CD4-positive, alpha-beta T cell treated with Interleukin-4 for 4 hours (primary cell): ENCODE measurements around the gene CEP78.
"Not testable (repeated sequence)": the region's sequence is repeated elsewhere in the genome, so short reads cannot be mapped to it uniquely, and the experiment has no call there.

Source experiments
- DNase-seq: peaks from one replicate; pipeline ENCODE4 v3.0.0-alpha.2; 2020

CEP78 gene

GRCh38 chr9:78235256-78235761, 566 bp upstream of the CEP78 start:
- no peak for DNase-seq

DNA sequence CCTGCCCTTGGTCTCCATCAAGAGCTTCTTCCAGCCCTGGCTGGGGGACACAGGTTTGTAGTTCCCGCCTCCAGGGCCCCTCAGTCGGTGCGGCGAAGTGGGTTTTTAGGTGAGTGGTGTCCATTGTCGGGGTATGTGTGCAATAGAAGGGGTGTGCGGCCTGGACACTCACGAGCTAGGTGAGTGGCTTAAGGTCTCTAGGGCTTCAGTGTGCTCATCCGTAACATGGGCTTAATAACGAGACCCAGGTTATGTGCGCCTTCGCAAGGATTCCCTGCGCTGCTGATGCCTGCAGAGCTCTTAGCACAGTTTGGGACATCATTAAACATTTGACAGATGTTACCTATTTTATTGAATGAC, 656 bp downstream of the CEP78 start:
- DNase-seq, result no peak

DNA sequence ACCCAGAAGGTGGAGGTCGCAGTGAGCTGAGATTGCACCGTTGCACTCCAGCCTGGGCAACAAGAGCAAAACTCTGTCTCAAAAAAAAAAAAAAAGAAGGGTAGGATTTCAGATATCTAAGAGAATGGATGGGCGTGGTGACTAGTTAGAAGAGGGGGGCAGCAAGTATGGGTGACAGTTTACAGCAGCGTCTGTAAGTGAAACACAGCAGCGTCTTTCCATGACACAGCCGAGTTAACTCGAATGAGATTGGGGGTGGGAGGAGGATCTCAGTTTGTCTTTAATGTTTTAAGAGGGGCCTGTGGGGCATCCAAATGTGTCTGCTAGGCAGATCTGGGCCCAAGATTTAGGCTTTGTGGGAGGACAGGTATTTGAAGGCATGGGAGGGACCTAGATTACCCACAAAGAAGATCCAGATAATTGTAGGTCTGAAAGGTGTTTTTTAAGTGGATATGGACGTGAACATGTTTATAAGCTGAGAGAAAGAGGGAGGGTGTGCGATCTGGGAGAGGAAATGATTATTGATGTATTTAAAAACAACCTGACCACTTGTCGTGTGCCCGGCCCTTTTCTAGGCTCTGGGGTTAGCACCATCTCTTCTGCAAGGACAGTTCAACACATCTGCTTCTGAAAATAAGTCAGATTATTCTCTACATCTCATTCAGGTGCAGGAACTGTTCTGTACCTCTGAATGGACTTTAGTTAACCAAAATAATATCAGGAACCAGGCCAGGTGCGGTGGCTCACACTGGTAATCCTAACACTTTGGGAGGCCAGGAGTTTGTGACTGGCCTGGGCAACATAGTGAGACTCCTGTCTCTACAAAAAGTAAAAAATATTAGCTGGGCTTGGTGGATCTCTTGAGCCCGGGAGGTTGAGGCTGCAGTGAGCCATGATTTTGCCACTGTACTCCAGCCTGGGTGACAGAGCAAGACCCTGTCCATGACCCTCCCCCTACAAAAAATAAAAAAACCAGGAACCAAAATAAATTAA, 2.5 kb downstream of the CEP78 start:
- peak; percentile 30 for DNase-seq

GRCh38 chr9:78239506-78239905, 3.6 kb downstream of the CEP78 start:
- no peak for DNase-seq

DNA sequence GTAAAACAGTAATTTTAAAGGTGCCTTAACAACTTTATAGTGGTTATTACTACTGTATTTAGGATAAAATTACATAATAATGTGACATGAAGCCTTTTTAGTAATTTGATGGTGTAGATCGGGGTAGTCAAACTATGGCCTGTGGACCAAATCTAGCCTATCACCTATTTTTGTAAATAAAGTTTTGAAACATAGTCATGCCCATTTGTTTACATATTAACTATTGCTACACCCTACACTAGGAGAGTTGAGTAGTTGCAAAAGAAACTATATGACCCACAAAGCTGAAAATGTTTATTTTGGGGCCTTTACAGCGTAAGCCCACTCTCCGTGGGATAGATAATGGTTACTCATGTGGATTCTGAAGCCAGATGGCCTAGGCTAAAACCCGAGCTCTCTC, 6.2 kb downstream of the CEP78 start:
- DNase-seq, result no peak

- no peak for DNase-seq
Measured at GRCh38 chr9:78243130-78243529, 7.3 kb downstream of the CEP78 start.

DNA sequence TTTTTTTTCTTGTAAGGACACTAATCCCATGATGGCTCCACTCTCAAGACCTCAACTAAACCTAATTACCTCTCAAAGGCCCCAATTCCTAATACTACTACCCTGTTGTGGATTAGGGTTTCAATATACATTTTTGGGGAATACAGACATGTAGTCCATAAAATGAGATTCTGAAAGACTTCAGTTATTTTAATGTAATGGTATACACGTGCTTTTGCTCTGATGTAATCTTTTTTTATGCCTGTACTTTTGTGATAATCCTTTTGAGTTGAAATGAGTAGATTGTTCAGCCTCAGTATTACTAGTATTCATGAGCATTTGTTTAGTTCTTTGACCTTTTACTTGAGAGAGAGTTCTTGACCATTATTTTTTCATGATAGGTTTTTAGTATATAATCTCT, 9.5 kb downstream of the CEP78 start:
- DNase-seq, result no peak

- no peak for DNase-seq
Measured at GRCh38 chr9:78248635-78249034, 12.8 kb downstream of the CEP78 start.

DNA sequence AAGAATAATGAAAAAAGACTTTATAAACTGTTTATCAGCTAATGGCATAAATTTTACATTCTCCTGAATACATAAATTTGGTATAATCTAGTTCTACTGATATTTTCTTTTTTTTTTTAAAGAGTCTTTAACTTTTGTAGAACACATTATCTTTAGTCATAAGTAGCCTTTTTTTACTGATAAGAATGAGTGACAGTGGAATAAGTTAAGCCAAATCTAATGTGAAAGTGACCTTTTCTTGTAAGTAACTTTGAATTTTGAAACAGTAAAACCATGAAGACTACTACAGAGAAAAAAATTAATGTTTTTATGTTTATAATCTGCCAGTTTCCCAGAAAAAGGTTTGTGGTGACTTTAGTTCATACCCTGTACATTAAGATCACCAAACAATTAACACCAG, 13.7 kb downstream of the CEP78 start:
- DNase-seq, result no peak

DNA sequence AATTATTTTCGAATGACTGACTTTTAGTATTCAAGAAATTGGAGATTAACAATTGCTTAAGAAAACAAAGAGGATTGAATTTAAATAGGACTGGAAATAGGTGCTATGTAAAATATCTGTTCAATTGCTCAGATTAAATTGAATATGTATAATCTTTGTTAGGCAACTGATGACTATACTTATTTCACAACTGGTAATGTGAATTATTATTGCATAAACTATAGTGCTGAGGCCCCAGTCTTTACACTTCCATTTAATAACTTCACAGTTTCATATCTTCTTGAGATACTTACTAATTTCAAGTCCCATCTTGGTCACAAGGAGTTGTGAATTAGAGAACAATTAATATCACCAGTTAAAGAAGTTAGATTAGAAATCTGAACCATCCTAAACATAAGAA, 16.7 kb downstream of the CEP78 start:
- no peak for DNase-seq

DNA sequence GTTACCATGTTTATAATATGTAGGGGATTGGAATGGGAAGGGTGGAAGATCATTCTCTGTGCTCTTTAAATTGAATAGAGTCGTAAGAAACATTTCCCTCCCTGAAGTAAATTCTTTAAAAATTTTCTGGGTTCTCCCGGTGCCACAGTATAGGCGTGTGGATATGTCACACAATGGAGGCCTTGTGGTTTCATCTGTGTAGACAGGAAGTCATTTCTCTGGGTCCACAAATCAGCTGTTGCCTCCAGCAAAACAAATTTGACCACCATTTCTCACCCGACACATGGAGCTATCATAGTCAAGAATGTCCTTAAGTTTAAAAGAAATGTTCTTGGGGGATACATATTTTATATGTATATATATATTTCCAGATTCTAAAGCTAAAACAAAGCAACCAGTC, 17.4 kb downstream of the CEP78 start:
- no peak for DNase-seq

DNA sequence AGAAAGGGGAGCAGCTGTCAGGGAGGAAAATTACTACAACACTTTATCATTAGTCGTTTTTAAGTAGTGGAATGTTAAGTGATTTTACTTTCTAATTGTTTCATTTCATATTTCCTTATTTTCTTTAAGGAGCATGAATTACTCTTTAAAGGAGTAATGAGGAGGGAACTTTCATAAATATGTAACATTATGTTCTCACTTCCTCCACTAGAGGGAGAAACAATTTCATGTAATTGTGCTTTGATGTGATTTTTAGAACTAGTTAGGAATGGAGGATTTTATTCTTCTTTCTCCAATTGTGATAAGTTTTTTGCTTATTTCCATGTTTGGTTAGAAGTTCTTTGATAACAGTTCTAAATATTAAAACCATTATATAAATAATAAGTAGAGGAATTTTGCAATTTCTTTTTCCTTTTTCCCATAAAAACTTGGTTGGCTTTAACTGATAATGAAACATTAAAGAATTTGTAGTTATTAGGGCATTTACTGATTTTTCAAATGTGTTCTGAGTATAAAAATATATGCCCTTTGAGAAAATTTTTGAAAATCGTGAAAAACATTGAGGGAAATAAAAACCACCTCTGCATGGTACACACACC, 25.6 kb downstream of the CEP78 start:
- peak; percentile 37 for DNase-seq

DNA sequence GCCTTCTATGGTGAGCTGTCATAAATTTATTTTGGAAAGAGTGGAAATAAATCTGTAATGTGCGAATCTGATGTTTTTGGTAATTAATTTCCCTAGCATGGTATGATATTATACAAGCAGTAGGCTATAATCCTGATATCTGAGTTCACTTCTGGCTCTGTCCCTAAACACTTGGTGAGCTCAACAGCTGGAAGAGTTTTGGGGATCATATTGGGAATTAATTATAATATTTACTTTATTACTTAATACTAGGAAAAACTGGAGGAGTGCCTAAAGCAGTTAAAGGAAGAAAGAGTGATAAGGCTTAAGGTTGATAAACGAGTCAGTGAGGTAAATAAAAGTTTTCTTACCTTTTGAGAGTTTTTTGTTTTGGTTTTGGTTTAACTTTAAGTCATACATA, 26.8 kb downstream of the CEP78 start:
- no peak for DNase-seq

DNA sequence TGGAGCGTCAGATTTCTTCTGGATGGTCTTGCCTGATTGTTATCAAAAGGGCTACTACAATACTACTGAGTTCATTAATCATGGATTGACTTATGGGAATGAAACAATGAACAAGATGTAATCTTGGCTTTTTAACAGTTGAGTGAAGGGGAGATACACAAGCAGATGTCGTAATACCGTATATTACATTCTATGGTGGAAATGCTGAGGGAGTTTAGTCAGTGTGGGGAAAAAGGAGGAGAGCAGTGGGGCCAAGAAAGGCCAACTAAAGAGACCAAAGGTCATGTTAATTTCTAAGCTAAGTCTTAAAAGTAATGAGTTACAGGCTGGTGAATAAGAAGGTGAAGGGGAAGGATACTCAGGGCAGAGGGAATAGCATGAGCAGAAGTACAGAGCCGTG, 32.0 kb downstream of the CEP78 start:
- no peak for DNase-seq

GRCh38 chr9:78269784-78270183, 33.9 kb downstream of the CEP78 start:
- no peak for DNase-seq

- no peak for DNase-seq
Measured at GRCh38 chr9:78272307-78272706, 36.4 kb downstream of the CEP78 start.

DNA sequence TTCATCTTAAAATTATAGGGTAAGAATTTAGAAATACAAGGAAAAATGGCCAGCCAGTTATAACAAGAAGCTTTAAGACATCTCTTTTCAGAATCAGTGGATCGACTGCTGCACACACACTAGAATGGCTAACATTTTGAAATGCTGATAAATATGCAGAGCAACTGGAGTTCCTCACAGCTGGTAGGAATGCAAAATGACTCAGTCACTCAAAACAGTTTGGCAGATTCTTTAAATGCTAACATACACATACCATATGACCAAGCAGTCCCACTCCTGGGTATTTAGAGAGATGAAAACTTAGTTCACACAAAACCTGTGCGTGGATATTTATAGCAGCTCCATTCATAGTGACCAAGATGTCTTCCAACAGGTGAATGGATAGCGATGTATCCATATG, 37.9 kb downstream of the CEP78 start:
- no peak for DNase-seq

- no peak for DNase-seq
Measured at GRCh38 chr9:78278177-78278777, 42.4 kb downstream of the CEP78 start.

DNA sequence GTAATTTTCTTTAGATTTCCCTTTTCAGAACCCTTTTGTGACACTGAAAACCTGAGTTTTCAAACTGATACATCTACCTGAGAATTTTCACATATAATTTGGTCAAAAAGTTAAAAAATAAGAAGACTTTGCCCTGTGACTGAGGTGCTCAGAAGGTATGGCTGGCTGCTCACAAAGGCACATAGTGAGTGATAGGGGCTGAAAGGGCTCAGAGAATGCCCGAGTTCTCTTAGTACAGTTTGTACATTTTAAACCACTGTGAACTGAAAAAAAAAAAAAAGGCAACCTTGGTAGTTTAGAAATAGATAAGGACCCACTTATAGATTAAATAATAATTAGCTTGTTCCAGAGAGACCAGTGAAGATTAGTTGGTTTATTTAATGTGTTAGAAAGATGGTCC, 42.9 kb downstream of the CEP78 start:
- DNase-seq, result no peak

GRCh38 chr9:78280982-78281668, 45.2 kb downstream of the CEP78 start:
- no peak for DNase-seq

- DNase-seq, result not testable (repeated sequence)
Measured at GRCh38 chr9:78284181-78284580, 48.3 kb downstream of the CEP78 start.

DNA sequence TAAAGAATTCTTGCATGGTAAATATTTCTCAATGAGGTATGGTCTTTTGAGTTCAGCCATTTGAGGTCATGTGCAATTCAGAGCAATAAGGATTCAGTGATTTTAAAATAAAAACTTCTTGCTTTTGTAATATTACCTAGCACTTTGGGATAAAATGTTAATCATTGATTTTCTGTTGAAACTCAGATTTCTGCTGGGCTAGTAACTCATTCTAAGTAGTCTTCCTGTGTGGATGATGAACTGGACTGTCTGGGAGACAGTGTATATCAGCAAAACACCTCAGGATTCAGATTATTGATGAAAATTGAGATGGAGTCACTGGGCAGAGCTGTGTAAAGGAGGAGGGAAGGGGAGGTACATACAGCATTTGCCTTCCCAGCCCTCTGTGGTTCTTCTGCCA, 50.2 kb downstream of the CEP78 start:
- no peak for DNase-seq

- DNase-seq, result no peak
Measured at GRCh38 chr9:78286946-78287388, 51.1 kb downstream of the CEP78 start.
